Stimulated activated CD8-positive, alpha-beta memory T cell treated with anti-CD3 and anti-CD28 coated beads, Interleukin-7, amount 100 ng/mL, for 48 hours (primary cell): Measurements from ENCODE around the gene TMEM163.
A peak's percentile ranks its signal among the peaks of the same experiment; 100 is the strongest.
"Not testable (repeated sequence)": the region's sequence is repeated elsewhere in the genome, so short reads cannot be mapped to it uniquely, and the experiment has no call there.

Experiments
- DNase-seq, 2 donors: peaks; one replicate each; pipeline ENCODE4 v3.0.0-alpha.2; 2020; ENCODE audit warnings: low read depth in 1 of 2; ENCODE audit errors: extremely low read depth in 1 of 2

TMEM163 gene

GRCh38 chr2:134583462-134583861 lies 135.3 kb downstream of the TMEM163 start:
- no peak for DNase-seq

GRCh38 chr2:134582547-134582899 lies 136.3 kb downstream of the TMEM163 start:
- peak in 1 of 2 donors; percentile 1 for DNase-seq

GRCh38 chr2:134581877-134582546 lies 136.8 kb downstream of the TMEM163 start:
- no peak for DNase-seq

- DNase-seq = no peak
Measured at GRCh38 chr2:134578316-134578715, 140.5 kb downstream of the TMEM163 start.

GRCh38 chr2:134576478-134576877 lies 142.3 kb downstream of the TMEM163 start:
- DNase-seq = no peak

GRCh38 chr2:134575888-134576287 lies 142.9 kb downstream of the TMEM163 start:
- no peak for DNase-seq

GRCh38 chr2:134574611-134575330 lies 144.0 kb downstream of the TMEM163 start:
- DNase-seq = no peak

GRCh38 chr2:134573724-134574123 lies 145.1 kb downstream of the TMEM163 start:
- DNase-seq = no peak

GRCh38 chr2:134573085-134573370 lies 145.8 kb downstream of the TMEM163 start:
- no peak for DNase-seq

GRCh38 chr2:134572314-134573084 lies 146.3 kb downstream of the TMEM163 start:
- no peak for DNase-seq

GRCh38 chr2:134570676-134571075 lies 148.1 kb downstream of the TMEM163 start:
- DNase-seq = no peak

- DNase-seq = no peak
Measured at GRCh38 chr2:134568413-134568812, 150.4 kb downstream of the TMEM163 start.

GRCh38 chr2:134567666-134568065 lies 151.1 kb downstream of the TMEM163 start:
- DNase-seq = no peak

- not testable (repeated sequence) for DNase-seq
Measured at GRCh38 chr2:134564955-134565354, 153.8 kb downstream of the TMEM163 start.

- DNase-seq = no peak
Measured at GRCh38 chr2:134564549-134564948, 154.3 kb downstream of the TMEM163 start.

- no peak for DNase-seq
Measured at GRCh38 chr2:134558208-134558830, 160.5 kb downstream of the TMEM163 start.

GRCh38 chr2:134555411-134555810 lies 163.4 kb downstream of the TMEM163 start:
- DNase-seq = no peak

GRCh38 chr2:134553657-134554056 lies 165.1 kb downstream of the TMEM163 start:
- DNase-seq = no peak

GRCh38 chr2:134550566-134551164 lies 168.1 kb downstream of the TMEM163 start:
- no peak for DNase-seq

- no peak for DNase-seq
Measured at GRCh38 chr2:134549104-134549503, 169.7 kb downstream of the TMEM163 start.

- no peak for DNase-seq
Measured at GRCh38 chr2:134540990-134541389, 177.8 kb downstream of the TMEM163 start.
